A549 treated with Mapracorat at 1 μM for 4 hours (cell line): ENCODE measurements around the gene PARVA. TPM values are rescaled to one million over a fixed set of nuclear protein-coding genes. Genes with fewer than 3 reads are reported as not detected.

Experiments used
- total RNA-seq: library from RNA; stranded (reverse); fragments of 200-300 nt; extraction: Qiagen RNA extraction; gene quantifications from 5 replicates; pipeline ENCODE4 v1.2.3, GENCODE V29; 2022

PARVA gene
- 24.1 to 26.2 TPM (median 24.9 TPM) in 5 replicates for total RNA-seq

GRCh38 chr11:12377106-12377823, at the start of gene PARVA:
TSS of gene PARVA (plus strand) at chr11:12377571. CDS start at chr11:12377648, 77 bp downstream.

